HepG2 (cell line): ENCODE data around the gene DGAT2. TPM values are rescaled to one million over a fixed set of nuclear protein-coding genes. Genes with fewer than 3 reads are reported as not detected.

Source experiments
- AGO1 ChIP-seq: fragments of 200-400 bp; formaldehyde crosslinking; IDR thresholded peaks from 2 replicates; pipeline ENCODE4 v1.6.1; 2017; ENCODE audit warnings: mild to moderate bottlenecking, low read depth, low read length, moderate library complexity; ENCODE audit not compliant: poor library complexity, severe bottlenecking
- CBX5 ChIP-seq: sonication (generic); formaldehyde crosslinking; IDR thresholded peaks from 2 replicates; pipeline ENCODE4 v1.4.0; 2020; ENCODE audit warnings: missing genetic modification reagents, borderline replicate concordance
- ETV5 ChIP-seq: IDR thresholded peaks from 2 replicates; pipeline ENCODE4 v1.6.1; 2018; ENCODE audit warnings: missing biosample characterization, missing genetic modification reagents, inconsistent platforms, borderline replicate concordance
- HHEX ChIP-seq: IDR thresholded peaks from 2 replicates; pipeline ENCODE4 v1.6.1; 2016; ENCODE audit warnings: control low read depth
- MLX ChIP-seq: IDR thresholded peaks from 2 replicates; pipeline ENCODE4 v1.6.1; 2016
- MTA1 ChIP-seq: sonication (generic); formaldehyde crosslinking; IDR thresholded peaks from 2 replicates; pipeline ENCODE4 v1.4.0; 2020; ENCODE audit warnings: missing genetic modification reagents, mild to moderate bottlenecking, borderline replicate concordance
- MTA3 ChIP-seq: sonication (generic); formaldehyde crosslinking; IDR thresholded peaks from 2 replicates; pipeline ENCODE4 v1.4.0; 2020; ENCODE audit warnings: missing genetic modification reagents
- SP140L ChIP-seq: sonication (generic); formaldehyde crosslinking; IDR thresholded peaks from 2 replicates; pipeline ENCODE4 v1.4.0; 2020; ENCODE audit warnings: missing genetic modification reagents, borderline replicate concordance
- TIGD3 ChIP-seq: sonication (generic); formaldehyde crosslinking; IDR thresholded peaks from 2 replicates; pipeline ENCODE4 v1.5.1; 2020; ENCODE audit warnings: mild to moderate bottlenecking, missing genetic modification reagents, borderline replicate concordance
- ZBTB2 ChIP-seq: sonication (generic); formaldehyde crosslinking; IDR thresholded peaks from 2 replicates; pipeline ENCODE4 v1.8.0; 2022; ENCODE audit warnings: low read depth, missing genetic modification reagents
- ZBTB38 ChIP-seq: sonication (generic); formaldehyde crosslinking; IDR thresholded peaks from 2 replicates; pipeline ENCODE4 v1.5.1; 2020; ENCODE audit warnings: mild to moderate bottlenecking, missing genetic modification reagents
- ZBTB7A ChIP-seq: sonication (generic); formaldehyde crosslinking; IDR thresholded peaks from 2 replicates; pipeline ENCODE4 v1.8.0; 2022; ENCODE audit warnings: mild to moderate bottlenecking, missing genetic modification reagents
- ZMYM2 ChIP-seq: sonication (generic); formaldehyde crosslinking; IDR thresholded peaks from 2 replicates; pipeline ENCODE4 v1.8.0; 2022; ENCODE audit warnings: mild to moderate bottlenecking, missing genetic modification reagents
- ZNF142 ChIP-seq: sonication (generic); formaldehyde crosslinking; IDR thresholded peaks from 2 replicates; pipeline ENCODE4 v1.4.0; 2020; ENCODE audit warnings: missing genetic modification reagents
- ZNF276 ChIP-seq: sonication (generic); formaldehyde crosslinking; IDR thresholded peaks from 2 replicates; pipeline ENCODE4 v1.4.0; 2020; ENCODE audit warnings: mild to moderate bottlenecking, low read depth, missing genetic modification reagents
- ZNF296 ChIP-seq: sonication (generic); formaldehyde crosslinking; conservative IDR thresholded peaks from 2 replicates; pipeline ENCODE4 v1.5.0; 2020; ENCODE audit warnings: mild to moderate bottlenecking, missing genetic modification reagents
- ZNF550 ChIP-seq: sonication (generic); formaldehyde crosslinking; IDR thresholded peaks from 2 replicates; pipeline ENCODE4 v1.4.0; 2020; ENCODE audit warnings: mild to moderate bottlenecking, missing genetic modification reagents, borderline replicate concordance
- ZNF883 ChIP-seq: sonication (generic); formaldehyde crosslinking; IDR thresholded peaks from 2 replicates; pipeline ENCODE4 v1.5.1; 2020; ENCODE audit warnings: mild to moderate bottlenecking, missing genetic modification reagents; ENCODE audit errors: not compliant biosample characterization
- polyA plus RNA-seq, 8 experiments: library from polyadenylated mRNA; depleted of rRNA in 3 of 8; stranded (reverse) in 7 of 8; unstranded in 1 of 8; fragments of >200 nt; fragmentation: Illumina TruSeq in 4 of 8; extraction: Trizol in 4 of 8; gene quantifications; 2 replicates each; pipeline versions ENCODE4 v1.2.1 to v1.2.3, GENCODE V29; 2011 to 2016; ENCODE audit warnings: low read depth in 4 of 8, missing spikeins in 1 of 8, mixed read lengths in 1 of 8; ENCODE audit not compliant: insufficient read depth in 1 of 8
- total RNA-seq, 5 experiments: library from RNA; depleted of rRNA; stranded (reverse); fragments of >200 nt; fragmentation: Illumina TruSeq; extraction: Trizol; gene quantifications; 2 replicates each; pipeline ENCODE4 v1.2.3, GENCODE V29; 2016; ENCODE audit warnings: low read depth in 1 of 5

DGAT2 gene
- total and polyA plus RNA-seq, 2 of the 13 experiments (the other 11 are each of a cell fraction or from before 2014, with no cell fraction given): 39.0 to 65.6 TPM

GRCh38 chr11:75782540-75783263, 14.1 kb downstream of the DGAT2 start (continued):
- peak; percentile 92 for TF ChIP-seq MTA1 (CRISPR knock-in tag)
- no peak for TF ChIP-seq ZNF550 (CRISPR knock-in tag)
- no peak for TF ChIP-seq HHEX (CRISPR knock-in tag)
- no peak for TF ChIP-seq MTA3
- no peak for TF ChIP-seq MLX (CRISPR knock-in tag)
- TF ChIP-seq ZBTB38 (CRISPR knock-in tag): no peak; the same call in 1 of the 2 replicates
- no peak for TF ChIP-seq ZNF276 (CRISPR knock-in tag)
- TF ChIP-seq CBX5 (CRISPR knock-in tag): no peak; the same call in 1 of the 2 replicates
- TF ChIP-seq TIGD3 (CRISPR knock-in tag): no peak
- no peak for TF ChIP-seq AGO1
- TF ChIP-seq ZMYM2 (CRISPR knock-in tag): 0 out of 2 replicates have a peak, but pooled peaks have one; percentile 55
- TF ChIP-seq ETV5 (CRISPR knock-in tag): peak; percentile 90
- peak; percentile 76; the same call in 1 of the 2 replicates for TF ChIP-seq ZBTB7A
- no peak for TF ChIP-seq SP140L (CRISPR knock-in tag)
- no peak for TF ChIP-seq ZNF883 (CRISPR knock-in tag)
- TF ChIP-seq ZBTB2 (CRISPR knock-in tag): no peak
- no peak for TF ChIP-seq ZNF142 (CRISPR knock-in tag)
- peak; percentile 49; the same call in 1 of the 2 replicates for TF ChIP-seq ZNF296
